D721Med (cell line): ENCODE measurements around the gene INPP4A.

ENCODE experiments used
- DNase-seq: peaks from one replicate; pipeline ENCODE4 v3.0.0; 2011; ENCODE audit warnings: low spot score; ENCODE audit not compliant: insufficient read length
- FAIRE-seq: peaks from 2 replicates; lab custom pipeline; 2011; peaks lifted over from hg19 to GRCh38; lab: Jason Lieb, UNC
- CTCF ChIP-seq: IDR thresholded peaks from 2 replicates; pipeline ENCODE4 v1.5.1; 2012; ENCODE audit warnings: mild to moderate bottlenecking, control low read depth; ENCODE audit not compliant: insufficient read depth; ENCODE audit errors: missing control alignments

INPP4A gene

GRCh38 chr2:98454500-98455235 is 10.0 kb downstream of the INPP4A start:
- no peak for TF ChIP-seq CTCF
- no peak for DNase-seq
- FAIRE-seq, result no peak

GRCh38 chr2:98455494-98455976 is 10.9 kb downstream of the INPP4A start:
- no peak for DNase-seq
- no peak for FAIRE-seq
- no peak for TF ChIP-seq CTCF

DNA sequence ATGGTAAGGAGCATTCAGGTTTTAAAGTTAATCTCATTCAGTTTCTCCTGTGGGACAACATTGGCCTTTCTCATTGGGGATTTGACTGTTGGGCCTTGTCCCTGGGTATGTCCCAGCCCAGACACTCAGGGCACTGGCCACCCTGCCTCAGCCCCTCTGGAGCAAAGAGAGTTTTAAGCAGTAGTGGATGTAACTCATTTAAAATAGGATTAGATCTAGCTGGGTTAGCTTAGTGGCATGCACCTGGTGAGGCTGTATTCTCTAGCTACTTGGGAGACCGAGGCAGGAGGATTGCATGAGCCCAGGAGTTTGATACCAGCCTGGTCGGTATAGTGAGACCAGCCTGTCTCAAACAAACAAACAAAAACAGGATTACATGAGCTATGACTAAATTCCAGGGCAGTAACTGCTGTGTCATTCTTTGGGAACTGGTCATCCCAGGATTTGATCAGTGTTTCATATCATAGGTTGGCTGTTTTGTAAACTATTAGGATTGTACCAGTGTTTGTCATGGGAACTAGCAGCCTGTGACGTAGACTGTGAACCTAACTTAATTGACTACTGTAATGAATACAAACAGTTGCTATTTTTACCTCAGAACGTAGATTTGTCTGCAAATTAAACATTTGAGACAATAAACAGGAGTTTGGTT is 12.5 kb downstream of the INPP4A start:
- FAIRE-seq (no peak), DNase-seq (no peak)
- TF ChIP-seq CTCF, result no peak

DNA sequence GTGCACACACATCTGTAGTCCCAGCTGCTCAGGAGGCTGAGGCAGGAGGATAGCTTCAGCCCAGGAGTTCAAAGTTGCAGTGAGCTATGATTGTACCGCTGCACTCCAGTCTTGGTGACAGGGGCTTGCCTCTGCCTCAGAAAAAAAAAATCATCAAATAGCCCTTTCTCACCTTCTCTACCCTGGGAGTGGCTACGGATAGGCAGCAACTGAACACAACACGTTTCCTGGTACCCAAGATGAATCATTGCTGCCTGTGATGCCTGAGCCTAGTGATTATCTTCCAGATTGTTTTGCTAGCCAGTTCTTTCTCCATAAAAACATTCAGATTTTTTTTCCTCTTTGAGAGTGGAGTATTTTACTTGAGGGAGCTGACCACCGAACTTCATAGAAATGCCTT is 13.5 kb downstream of the INPP4A start:
- DNase-seq (no peak), FAIRE-seq (no peak)
- no peak for TF ChIP-seq CTCF

DNA sequence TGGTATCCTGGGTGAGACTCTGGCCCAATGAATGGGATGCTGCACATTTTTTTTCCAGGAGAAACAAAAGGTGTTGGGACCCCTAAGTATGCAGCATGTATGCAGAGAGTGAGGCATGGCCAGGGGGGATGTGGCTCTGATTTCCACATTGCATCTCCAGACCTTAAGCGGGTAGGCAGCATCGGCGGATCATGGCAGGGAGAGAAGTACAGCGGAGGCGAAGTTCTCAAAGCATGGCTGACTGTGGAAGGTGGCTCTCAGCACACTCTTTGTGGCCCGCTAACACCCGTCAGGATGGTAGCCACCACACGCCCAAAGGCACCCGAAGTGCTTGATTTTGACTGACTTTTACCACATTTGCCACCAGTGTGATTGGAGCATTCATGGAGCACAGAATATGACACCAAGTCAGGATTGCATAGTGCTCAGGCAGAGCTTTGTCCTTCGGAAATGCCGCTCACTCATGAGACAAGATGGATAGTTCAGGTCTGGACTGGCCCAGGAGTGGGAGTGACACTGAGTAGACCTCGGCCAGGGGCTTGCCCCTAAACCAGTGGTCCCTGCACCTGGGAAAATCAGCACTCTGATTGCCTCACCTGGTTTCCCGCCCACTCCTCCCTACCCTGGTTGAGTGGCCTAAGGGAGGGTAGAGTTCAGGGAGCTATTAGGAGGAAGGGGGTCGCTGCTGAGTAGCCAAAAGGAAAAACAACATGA is 14.2 kb downstream of the INPP4A start:
- no peak for DNase-seq
- TF ChIP-seq CTCF, result no peak
- FAIRE-seq, result no peak

GRCh38 chr2:98459496-98460175 is 15.0 kb downstream of the INPP4A start:
- TF ChIP-seq CTCF, result no peak
- FAIRE-seq (no peak), DNase-seq (no peak)
